C4-2B (cell line): ENCODE measurements around the gene MYZAP.

Experiments
- H3K27ac ChIP-seq: fragments of 450-650 bp; 2 replicates; pipeline ENCODE4 v1.5.1; 2017
- ZFX ChIP-seq: fragments of 450-650 bp; IDR thresholded peaks from 2 replicates; pipeline ENCODE4 v1.6.1; 2017
- TF ChIP-seq, protein P1 (sequence below): fragments of 450-650 bp; conservative IDR thresholded peaks from 2 replicates; pipeline ENCODE4 v1.5.1; 2017; ENCODE audit warnings: mild to moderate bottlenecking

Gene MYZAP

GRCh38 chr15:57549935-57550334 lies 41.8 kb upstream of the MYZAP start:
- TF ChIP-seq, protein P1, sequence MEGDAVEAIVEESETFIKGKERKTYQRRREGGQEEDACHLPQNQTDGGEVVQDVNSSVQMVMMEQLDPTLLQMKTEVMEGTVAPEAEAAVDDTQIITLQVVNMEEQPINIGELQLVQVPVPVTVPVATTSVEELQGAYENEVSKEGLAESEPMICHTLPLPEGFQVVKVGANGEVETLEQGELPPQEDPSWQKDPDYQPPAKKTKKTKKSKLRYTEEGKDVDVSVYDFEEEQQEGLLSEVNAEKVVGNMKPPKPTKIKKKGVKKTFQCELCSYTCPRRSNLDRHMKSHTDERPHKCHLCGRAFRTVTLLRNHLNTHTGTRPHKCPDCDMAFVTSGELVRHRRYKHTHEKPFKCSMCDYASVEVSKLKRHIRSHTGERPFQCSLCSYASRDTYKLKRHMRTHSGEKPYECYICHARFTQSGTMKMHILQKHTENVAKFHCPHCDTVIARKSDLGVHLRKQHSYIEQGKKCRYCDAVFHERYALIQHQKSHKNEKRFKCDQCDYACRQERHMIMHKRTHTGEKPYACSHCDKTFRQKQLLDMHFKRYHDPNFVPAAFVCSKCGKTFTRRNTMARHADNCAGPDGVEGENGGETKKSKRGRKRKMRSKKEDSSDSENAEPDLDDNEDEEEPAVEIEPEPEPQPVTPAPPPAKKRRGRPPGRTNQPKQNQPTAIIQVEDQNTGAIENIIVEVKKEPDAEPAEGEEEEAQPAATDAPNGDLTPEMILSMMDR = no peak
- no peak for TF ChIP-seq ZFX
- H3K27ac ChIP-seq = peak overlapping the region; percentile 40

DNA sequence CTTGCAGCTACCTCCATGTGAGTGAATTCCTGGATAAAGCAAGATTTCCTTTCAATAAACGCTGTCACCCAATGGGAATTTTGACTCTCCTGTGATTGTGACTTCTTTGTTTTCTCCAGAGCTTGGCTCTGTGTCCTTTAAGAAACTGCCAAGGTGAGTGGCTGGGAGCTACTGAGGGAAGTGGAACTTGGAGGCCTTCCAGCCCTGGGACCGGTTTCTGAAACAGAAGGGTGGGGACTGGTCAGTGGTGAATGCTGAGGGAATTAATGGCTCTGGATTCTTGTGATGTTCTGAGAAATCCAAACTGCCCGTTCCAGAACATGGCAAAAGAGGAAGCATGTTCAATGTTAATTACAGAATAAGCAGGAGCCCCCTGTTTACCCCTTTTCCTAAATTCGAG lies 41.1 kb upstream of the MYZAP start:
- no peak overlapping the region for H3K27ac ChIP-seq
- no peak for TF ChIP-seq ZFX
- TF ChIP-seq, protein P1 = no peak

- TF ChIP-seq, protein P1 = no peak
- TF ChIP-seq ZFX = no peak
- H3K27ac ChIP-seq = no peak overlapping the region
Observed at GRCh38 chr15:57551715-57552677, 39.7 kb upstream of the MYZAP start.

GRCh38 chr15:57552678-57553334 lies 38.9 kb upstream of the MYZAP start:
- H3K27ac ChIP-seq = no peak overlapping the region
- TF ChIP-seq, protein P1 = no peak
- TF ChIP-seq ZFX = no peak

- no peak overlapping the region for H3K27ac ChIP-seq
- TF ChIP-seq, protein P1 = no peak
- no peak for TF ChIP-seq ZFX
Observed at GRCh38 chr15:57553526-57553925, 38.2 kb upstream of the MYZAP start.

DNA sequence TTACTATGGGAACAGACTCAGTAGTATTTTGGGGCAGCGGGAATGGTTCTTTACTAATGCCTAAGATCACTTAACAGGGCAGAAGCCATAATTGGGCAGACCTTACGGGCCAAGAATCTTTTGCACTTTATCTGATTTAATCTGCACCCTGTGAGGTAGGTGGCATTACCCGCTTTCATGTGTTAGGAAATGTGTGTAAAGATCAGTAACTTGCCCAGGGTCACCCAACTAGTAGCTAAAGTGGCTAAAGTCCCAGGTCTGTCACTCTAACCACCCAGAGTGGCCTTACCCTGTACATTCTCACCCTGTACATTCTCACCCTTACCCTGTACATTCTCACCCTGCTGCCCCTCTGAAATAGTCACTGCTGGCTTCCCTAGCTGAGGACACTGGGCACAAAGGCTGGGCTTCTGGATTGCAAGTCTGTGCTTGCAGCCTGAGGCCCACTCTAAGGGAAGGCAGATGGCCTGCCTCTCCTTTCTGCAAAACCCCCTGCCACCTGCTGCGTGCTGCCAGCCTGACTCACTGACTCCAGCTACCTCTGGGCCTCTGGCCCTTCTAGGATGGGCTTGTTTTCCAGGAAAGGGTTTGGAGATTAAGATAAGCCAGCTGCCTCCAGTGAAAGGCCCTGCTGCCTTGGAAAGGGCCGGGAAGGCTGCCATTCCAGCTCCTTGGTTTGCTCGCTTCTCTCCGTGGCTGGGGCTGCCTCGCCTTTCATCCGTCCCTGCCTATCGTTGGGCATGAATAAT lies 37.5 kb upstream of the MYZAP start:
- H3K27ac ChIP-seq = no peak overlapping the region
- TF ChIP-seq ZFX = no peak
- TF ChIP-seq, protein P1 = no peak
